ENCODE results near the gene IQCF2. TPM values are rescaled to one million over a fixed set of nuclear protein-coding genes. Genes with fewer than 3 reads are reported as not detected.

The IQCF2 gene
- not detected for total RNA-seq
- long read RNA-seq, donor 1 = 0 reads
- long read RNA-seq, donor 2 = 0 reads

- peaks cover 3% of the 10 kb centered on the region for H3K9me3 ChIP-seq
- H3K4me1 ChIP-seq (ENCODE audit: low read depth) = no peaks in the 10 kb centered on the region
- ATAC-seq (no peak), DNase-seq (no peak)
- no peak within 1 kb of the TSS for H3K4me3 ChIP-seq
- intact Hi-C loops (cut with DNase I, micrococcal nuclease) = no loop called here
- TF ChIP-seq CTCF (IDR thresholded peaks at IDR 0.05) = no peak
- no peaks in the 10 kb centered on the region for H3K36me3 ChIP-seq (ENCODE audit: low read depth)
Observed at GRCh38 chr3:51860703-51861665, at the start of gene IQCF2. Gene IQCF2, plus strand, starts transcription at chr3:51861615. Its CDS starts 52 bp downstream, at chr3:51861667.

- H3K4me3 ChIP-seq = no peak overlapping the region
- intact Hi-C loops (cut with DNase I, micrococcal nuclease) = no loop called here
- H3K4me1 ChIP-seq (ENCODE audit: low read depth) = no peaks in the 10 kb centered on the region
- ATAC-seq (no peak), DNase-seq (no peak)
- H3K9me3 ChIP-seq = no peaks in the 10 kb centered on the region
- H3K36me3 ChIP-seq (ENCODE audit: low read depth) = no peaks in the 10 kb centered on the region
- no peak for TF ChIP-seq CTCF (IDR thresholded peaks at IDR 0.05)
Observed at GRCh38 chr3:51813539-51813938, 47.9 kb upstream of the IQCF2 start.

- H3K36me3 ChIP-seq (ENCODE audit: low read depth) = no peaks in the 10 kb centered on the region
- H3K9me3 ChIP-seq = no peaks in the 10 kb centered on the region
- ATAC-seq = no peak
- H3K4me3 ChIP-seq = no peak overlapping the region
- no peak for DNase-seq
- no peaks in the 10 kb centered on the region for H3K4me1 ChIP-seq (ENCODE audit: low read depth)
- intact Hi-C loops (cut with DNase I, micrococcal nuclease) = no loop called here
- TF ChIP-seq CTCF (IDR thresholded peaks at IDR 0.05) = no peak
Observed at GRCh38 chr3:51814034-51814433, 47.4 kb upstream of the IQCF2 start.

- H3K36me3 ChIP-seq (ENCODE audit: low read depth) = no peaks in the 10 kb centered on the region
- H3K4me3 ChIP-seq = no peak overlapping the region
- TF ChIP-seq CTCF (IDR thresholded peaks at IDR 0.05) = no peak
- ATAC-seq (no peak), DNase-seq (no peak)
- H3K9me3 ChIP-seq = no peaks in the 10 kb centered on the region
- no peaks in the 10 kb centered on the region for H3K4me1 ChIP-seq (ENCODE audit: low read depth)
- intact Hi-C loops (cut with DNase I, micrococcal nuclease) = no loop called here
Observed at GRCh38 chr3:51815614-51816013, 45.8 kb upstream of the IQCF2 start.

- DNase-seq (no peak), ATAC-seq (no peak)
- no peak overlapping the region for H3K4me3 ChIP-seq
- no peaks in the 10 kb centered on the region for H3K36me3 ChIP-seq (ENCODE audit: low read depth)
- TF ChIP-seq CTCF (IDR thresholded peaks at IDR 0.05) = no peak
- no peaks in the 10 kb centered on the region for H3K4me1 ChIP-seq (ENCODE audit: low read depth)
- no peaks in the 10 kb centered on the region for H3K9me3 ChIP-seq
- intact Hi-C loops (cut with DNase I, micrococcal nuclease) = no loop called here
Observed at GRCh38 chr3:51816723-51817122, 44.7 kb upstream of the IQCF2 start.
